ENCODE data around the gene FAM171A1.

The FAM171A1 gene

DNA sequence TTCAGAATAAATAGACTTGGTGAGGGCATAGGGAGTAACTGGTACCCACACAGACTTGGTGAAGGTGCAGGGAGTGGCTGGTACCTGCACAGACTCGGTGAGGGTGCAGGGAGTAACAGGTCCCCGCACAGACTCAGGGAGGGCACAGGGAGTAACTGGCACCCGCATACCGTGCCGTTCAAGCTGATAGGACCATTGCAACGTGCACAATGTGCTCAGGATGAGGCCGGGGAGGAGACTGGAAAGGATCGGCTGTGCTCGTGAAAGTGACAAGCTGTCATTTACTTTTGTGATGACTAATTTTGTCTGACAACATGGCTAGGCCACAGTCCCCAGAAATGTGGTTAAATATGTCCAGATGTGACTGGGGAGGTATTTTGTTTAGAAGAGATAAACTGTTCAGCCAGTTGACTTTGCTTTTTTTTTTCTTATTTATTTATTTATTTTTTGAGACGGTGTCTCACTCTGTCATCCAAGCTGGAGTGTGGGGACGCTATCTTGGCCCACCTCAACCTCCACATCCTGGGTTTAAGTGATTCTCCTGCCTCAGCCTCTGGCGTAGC is 126.4 kb downstream of the FAM171A1 start:
- DNase-seq (ENCODE audit: low read depth in 2 of 2), result no peak

DNA sequence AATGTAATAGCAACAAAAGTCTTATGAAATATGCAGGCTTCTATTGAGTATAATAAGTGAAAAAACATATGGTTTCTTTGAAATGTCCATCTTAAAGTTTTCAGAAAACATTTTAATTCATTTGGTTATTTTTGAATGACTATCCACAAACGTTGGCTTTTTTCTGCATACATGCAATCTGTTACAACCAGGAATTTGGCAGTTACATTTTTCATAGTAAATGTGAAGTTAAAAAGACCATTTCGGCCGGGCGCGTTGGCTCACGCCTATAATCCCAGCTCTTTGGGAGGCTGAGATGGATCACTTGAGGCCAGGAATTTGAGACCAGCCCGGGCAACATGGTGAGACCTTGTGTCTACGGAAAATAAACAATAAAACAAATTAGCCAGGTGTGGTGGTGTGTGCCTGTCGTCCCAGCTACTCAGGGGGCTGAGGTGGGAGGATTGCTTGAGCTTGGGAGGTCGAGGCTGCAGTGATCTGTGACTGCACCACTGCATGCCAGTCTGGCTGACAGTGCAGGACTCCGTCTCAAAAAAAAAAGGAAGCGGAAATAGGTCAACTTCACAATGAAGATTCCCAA is 128.7 kb downstream of the FAM171A1 start:
- DNase-seq (ENCODE audit: low read depth in 2 of 2), result no peak

DNA sequence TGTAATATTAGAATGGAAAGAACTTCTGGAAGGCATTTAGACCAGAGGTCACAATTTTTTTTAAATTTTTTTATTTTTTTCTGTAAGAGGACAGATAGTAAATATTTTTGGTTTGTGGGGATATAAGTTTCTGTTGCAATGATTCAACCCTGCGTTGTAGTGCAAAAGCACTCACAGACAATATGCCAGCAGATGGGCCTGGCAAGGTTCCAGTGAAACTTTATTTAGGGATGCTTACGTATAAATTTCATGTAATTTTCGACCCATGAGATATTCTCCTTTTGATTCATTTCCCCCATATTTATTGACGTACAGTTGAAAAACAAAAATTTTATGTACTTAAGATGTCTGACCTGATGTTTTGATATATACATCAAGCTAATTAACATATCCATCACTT is 129.8 kb downstream of the FAM171A1 start:
- no peak for DNase-seq (ENCODE audit: low read depth in 2 of 2)

DNA sequence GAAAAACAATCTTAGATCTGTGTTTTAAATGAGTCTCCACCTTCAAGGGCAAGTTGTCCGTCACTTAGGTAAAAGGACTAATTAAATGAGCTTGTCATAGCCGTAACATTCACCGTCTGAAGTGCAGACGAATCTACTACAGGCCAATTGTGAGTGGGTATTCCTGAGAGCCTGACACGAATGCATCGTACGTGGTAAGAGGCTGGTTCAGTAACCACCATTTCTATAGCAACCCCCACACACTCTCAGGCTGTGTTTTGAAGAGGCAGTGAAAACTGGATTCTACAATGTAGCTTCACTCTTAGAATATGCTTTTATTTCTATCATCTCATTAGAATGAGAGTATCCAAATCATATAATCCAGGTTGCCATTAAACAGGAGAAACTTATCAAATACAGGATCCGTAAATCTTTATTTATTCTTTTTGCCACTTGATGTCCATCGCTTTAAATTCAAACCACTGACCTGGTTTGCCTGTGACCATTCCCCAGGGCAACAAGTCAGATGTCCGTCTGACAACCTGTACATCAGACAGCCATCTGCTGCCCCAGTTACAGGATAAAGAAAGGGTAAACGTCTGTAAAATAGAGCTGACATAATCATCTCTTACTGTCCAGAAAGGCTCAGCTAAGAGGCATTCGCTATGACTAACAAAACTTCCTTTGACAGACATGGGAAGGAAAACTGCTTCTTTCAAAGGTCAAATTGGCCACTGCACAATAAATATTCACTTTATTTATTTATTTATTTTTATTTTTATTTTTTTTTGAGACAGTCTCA is 132.3 kb downstream of the FAM171A1 start:
- DNase-seq (ENCODE audit: low read depth in 2 of 2), result no peak

DNA sequence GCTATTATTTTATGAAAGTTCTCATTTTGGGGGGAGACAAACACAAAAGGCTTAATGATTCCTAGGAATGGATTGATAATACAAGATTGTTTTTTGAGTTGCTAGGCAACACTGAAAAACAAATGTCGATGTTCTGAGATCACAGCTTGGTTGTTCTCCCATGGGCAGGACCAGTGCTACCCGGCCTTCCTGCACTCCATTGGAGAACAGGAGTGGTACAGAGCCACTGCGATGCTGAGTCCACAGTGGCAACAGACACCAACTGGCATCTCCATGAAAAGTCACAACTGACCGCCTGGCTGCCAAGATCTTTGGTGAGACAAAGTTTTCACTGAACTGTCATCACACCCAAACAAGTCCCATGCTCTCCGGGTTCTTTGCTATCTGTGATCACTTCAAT is 133.7 kb downstream of the FAM171A1 start:
- DNase-seq (ENCODE audit: low read depth in 2 of 2), result no peak

DNA sequence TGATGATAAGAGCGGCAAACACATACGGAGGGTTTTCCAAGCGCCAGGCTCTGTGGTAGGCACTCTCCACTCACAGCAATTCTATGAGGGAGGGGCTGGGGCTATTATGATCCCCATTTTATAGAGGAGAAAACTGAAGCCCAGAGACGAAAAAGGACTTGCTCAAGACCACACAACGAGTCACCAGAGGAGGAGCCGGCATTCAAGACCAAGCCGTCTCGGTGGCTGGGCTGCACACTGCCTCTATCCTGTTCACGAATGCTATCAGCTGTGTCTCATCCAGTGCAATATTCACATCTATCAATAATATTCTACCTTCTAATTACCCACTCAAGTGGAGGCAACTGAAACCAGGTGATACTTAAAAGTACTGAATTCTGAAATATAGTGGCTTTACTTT is 134.7 kb downstream of the FAM171A1 start:
- DNase-seq (ENCODE audit: low read depth in 2 of 2), result no peak

DNA sequence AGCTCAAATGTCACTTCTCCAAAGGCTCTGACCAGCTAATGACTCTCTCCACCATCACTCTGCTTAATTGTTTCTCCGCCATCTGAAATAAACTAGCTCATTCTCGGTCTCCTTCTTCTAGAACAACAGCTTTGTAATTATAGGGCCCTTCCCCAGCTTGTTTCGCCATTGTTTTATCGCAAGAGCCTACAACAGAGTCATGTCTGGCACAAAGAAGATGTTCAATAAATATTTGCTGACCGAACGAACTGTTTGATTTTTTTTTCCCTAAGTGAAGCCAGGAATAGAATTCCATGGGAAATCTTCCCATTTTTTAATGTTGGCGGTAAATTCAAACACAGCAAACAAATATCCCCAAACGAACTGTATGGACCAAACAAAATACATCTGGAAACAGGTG is 138.8 kb downstream of the FAM171A1 start:
- DNase-seq (ENCODE audit: low read depth in 2 of 2), result no peak

DNA sequence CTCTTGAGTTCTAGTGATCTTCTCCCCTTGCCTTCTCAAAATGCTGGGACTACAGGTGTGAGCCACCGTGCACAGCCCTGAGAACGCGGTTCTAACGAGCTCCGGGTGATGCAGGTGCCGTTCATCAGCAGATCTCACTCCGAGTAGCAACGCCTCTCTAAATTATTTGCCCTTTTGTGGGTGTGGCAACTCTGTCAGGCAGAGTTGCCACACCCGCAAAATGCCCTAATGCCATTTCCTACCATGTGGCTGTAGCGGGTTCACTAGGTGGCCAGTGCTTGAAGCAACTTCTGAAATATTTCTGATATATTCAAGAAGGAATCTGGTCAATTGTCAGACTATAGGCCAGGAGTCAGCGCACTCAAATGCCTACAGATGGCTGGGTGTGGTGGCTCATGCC is 139.7 kb downstream of the FAM171A1 start:
- no peak for DNase-seq (ENCODE audit: low read depth in 2 of 2)

DNA sequence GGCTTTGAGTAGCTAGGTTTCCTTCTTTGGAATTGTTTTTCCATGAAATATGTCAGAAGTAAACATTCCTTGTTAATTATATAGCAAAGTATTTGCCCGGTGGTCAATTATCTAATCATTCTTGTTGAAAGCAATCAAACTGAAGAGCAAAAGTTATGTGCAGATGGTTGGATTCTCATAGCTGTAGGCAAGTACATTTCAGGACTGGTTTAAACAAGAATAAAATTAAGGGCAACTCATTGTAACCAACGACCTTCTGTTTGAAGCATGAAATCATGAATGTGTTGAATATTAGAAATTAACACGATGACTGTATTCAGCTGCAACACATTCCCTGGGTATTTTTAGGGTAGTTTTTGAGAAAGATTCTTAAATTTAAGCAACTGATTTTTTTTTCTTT is 140.8 kb downstream of the FAM171A1 start:
- no peak for DNase-seq (ENCODE audit: low read depth in 2 of 2)

DNA sequence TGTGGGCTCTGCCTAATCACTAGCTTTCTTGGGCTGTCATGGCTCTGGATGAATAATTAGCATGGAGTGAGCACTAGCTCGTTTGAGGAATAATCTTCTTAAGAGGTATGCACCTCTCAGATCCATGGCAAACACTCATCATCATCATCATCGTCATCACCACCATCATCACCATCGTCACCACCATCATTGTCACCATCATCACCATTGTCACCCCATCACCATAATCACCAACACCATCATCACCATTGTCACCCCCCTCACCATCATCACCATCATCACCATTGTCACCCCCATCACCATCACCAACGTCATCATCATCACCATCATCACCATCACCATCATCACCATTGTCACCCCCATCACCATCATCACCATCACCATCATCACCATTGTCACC is 141.8 kb downstream of the FAM171A1 start:
- no peak for DNase-seq (ENCODE audit: low read depth in 2 of 2)

DNA sequence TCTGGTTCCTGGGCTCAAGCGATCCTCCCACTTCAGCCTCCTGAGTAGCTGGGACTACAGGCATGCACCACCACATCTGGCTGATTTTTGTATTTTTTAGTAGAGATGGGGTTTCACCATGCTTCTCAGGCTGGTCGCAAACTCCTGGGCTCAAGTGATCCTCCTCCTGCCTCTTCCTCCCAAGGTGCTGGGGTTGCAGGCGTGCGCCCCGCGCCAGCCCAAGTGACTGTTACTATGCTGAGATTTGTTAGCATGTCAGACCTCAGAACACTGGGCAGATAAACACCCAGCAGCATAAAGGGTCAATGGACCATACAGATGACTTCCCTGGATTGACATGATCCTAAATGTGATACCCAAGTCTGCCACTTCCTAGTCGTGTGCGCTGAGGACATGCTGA is 142.7 kb downstream of the FAM171A1 start:
- DNase-seq (ENCODE audit: low read depth in 2 of 2), result no peak

DNA sequence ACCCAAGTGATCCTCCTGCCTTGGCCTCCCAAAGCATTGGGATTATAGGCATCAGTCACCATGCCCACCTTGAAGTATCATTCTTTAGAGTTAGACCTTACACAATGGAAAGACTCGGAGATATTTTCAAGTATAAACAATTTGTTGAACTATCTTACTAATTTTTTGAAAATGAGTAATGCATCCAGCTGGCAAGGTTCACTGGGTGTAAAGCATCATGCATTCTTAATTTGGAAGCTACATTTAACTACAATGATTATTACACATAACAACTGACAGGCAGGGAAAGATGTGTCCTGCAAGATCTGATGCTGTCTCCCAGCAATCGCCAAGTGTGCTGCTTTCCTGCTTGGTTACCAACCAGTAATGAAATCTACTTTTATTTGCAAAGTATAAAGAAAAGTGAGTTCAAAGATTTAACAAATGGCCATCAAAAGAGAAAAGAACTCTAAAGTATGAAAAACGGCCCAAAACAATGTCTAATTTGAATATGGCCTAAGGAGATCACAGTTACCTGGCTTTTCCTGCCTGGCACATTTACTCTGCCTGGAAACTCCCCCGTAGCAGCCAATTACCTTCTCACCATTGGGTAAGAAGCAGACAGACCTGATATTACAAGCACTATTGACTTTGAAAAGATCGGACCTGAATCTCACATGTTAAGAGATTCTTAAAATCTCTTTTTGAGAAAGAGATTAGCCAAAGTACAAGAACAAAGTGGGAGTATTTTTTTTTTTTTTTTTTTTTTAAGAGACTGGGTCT is 143.3 kb downstream of the FAM171A1 start:
- no peak for DNase-seq (ENCODE audit: low read depth in 2 of 2)

DNA sequence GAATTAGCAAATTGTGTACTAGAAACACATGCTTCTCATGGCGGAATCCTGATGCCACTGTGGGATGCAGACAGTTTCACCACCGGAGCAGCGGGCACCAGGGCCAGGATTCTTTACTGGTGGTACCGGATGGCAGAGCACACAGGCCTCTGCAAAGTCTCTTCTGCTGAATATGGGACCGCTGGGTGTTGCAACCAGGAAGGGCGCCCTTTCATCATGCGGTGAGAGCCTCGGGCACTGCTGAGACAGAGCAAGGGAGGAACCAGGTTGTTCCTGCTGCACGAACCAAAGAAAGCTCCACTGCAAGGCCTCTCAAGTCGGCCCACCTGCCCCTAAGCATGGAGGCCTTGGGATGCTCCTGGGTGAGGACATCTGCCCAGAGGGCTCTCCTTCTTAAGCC is 145.6 kb downstream of the FAM171A1 start:
- no peak for DNase-seq (ENCODE audit: low read depth in 2 of 2)

DNA sequence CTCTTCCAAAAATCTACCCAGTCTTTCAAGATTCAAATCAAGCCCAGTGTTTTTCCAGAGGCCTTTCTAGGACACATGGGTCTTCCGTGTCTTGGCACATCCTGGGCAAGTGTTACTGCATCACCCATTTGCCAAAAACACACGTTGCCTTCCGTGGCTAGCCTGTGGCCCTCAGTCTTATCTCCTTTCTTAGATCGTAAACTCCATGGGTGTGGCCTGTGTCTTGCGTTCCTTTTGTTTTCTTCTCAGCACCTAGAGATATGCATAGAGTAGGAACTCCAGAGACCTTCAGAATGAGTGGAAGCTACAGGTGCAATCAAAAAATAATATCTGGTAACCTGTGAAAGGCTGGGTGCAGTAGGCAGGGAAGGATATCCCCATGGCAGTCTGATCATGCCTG is 146.1 kb downstream of the FAM171A1 start:
- DNase-seq (ENCODE audit: low read depth in 2 of 2), result no peak

DNA sequence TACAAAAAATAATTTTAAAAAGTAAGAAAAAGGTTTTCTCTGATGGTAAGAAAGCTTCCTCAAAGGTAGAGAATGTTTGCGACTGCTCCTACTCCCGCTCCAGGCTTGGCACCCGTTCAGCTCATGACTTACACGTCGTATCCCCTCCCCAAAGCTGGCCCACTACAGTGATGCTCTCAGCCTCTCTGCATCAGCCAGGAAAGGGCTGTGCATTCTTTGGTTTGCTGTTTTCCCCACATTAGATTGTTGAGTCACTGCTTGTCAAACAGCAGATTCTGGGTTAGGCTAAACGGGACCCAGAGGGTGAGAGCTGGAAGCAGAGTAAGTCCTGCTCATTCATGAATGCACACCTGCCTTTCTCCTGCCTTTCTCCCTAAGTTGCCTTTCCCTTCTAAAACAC is 147.9 kb downstream of the FAM171A1 start:
- DNase-seq (ENCODE audit: low read depth in 2 of 2), result no peak

DNA sequence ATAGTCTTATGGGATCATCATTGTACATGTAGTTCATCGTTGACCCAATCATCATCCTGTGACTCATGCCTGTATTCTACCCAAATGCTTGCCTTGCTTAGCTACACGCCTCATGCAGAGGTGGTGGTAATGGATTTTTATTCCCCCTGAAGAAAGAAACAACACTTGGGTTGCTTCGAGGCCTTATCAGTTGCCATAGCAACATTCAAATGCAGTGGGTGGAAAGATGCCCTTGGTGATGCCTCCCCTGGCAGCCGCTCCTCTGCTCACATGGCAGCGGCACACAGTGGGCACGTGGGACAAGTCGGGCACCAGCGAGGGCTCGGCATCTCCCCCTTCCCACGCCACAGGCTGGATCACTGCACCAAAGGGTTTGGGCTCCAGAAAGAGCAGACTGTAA is 148.6 kb downstream of the FAM171A1 start:
- DNase-seq (ENCODE audit: low read depth in 2 of 2), result no peak

DNA sequence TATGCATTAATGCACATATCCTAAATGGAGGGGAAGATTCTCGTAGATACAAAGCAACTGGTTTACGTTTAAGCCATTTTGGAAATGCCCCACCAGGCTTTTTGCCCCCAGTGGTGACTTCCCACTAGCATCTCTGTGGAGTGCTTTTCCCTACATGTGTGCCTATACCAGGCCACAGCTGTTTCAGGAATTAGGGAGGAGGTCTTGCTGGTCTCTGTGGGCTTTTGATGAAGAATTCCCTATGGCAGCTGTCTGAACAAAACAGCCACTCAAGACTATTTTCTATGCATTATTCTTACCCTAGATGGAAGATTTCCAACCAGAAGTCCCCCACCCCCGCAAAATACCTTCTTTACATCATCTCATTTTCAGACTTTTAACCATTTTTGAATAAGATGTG is 150.6 kb downstream of the FAM171A1 start:
- DNase-seq (ENCODE audit: low read depth in 2 of 2), result no peak

DNA sequence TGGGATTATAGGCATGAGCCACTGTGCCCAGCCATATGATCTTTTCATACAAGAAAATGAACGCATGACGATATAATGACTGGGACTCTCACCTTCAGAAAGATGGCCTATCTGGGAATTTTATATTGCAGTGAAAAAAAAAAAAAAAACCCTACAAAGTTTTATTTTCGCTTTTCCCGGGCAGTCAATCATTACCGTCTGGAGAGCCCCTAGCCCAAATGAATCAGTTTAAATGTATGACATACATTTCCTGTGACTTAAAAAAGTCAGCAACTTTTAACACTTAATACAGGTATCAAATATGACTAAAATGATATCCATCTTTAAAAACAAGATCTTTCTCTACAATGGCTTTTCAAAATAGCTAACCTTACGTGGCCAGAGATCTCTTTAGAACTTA is 154.4 kb downstream of the FAM171A1 start:
- no peak for DNase-seq (ENCODE audit: low read depth in 2 of 2)

DNA sequence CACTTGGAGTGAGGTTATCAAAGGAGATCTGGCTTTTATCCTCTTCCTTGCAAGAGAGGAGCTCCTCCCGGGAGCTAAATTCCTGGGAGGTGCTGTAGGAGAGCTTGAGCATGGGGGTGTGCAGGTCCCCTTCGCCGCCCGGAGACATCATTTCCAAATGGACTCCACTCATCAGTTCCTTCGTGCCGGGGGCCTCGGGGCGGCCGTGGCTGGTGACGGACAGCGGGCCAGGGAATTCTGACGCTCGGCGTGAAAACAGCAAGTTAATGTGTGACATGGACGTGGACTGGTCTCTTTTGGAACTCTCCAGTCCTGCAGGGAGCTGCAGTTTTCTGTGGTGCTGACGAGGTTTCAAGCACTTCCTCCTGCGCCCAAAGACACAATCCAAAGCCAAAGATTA is 156.9 kb downstream of the FAM171A1 start:
- no peak for DNase-seq (ENCODE audit: low read depth in 2 of 2)

DNA sequence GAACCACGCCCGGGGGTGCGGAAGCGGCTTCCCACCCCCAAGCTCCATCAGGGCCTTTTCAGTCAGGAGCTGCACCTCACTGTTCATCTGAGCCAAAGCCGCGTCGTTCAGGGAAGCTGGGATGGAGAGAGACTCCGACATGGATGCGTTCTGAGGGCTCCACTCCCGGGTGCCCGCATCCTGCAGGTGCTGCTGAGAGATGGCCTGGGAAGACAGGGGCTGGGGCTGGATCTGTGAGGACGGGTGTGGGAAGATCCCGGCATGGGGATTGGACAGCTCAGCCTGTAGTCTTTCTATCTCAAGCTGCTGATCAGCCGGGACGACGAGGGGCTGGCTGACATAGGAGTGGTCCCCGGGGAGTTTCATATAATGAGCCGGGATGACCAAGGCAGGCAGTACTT is 157.6 kb downstream of the FAM171A1 start:
- DNase-seq (ENCODE audit: low read depth in 2 of 2), result no peak

DNA sequence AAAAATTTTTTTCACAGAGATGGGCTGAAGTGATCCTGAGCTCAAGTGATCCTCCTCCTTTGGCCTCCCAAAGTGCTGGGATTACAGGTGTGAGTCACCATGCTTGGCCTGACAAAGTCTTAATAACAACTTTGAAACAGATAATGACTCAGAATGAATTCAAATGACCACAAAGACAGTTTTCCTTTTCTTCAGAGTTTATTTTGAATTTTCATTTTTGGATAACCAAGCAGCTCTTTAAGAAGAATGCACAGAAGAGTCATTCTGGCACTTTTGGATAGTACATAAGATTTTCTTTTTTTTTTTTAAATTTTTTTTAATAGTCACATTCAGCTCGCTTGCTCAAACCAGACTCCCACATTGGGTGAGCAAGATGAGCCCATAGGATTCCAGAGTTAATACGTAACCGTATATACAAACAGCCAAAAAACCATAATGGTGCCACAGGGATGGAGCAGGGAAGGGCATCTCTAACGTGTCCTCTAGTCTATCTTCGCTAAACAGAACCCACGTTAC is 159.6 kb downstream of the FAM171A1 start:
- no peak for DNase-seq (ENCODE audit: low read depth in 2 of 2)

DNA sequence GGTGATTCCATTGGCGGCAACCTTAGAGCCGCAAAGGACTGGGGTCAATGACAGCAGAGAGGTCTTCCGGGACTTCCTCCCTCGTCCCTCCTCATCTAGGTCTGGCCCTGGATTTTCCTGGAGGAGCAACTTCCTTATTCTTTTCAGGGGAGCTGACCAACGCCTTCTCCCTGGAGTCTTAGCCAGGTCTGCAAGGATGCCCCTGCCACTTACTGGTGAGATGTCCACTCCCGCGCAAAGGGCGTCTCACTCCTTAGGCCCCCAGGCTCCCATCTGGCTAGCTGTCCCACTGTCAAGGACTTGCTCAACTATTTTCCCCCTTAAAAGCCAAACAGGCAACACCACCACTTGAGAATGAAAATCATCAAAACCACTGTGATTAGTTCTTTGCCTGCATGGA is 160.6 kb downstream of the FAM171A1 start:
- DNase-seq (ENCODE audit: low read depth in 2 of 2), result no peak

Measured in stimulated activated CD8-positive, alpha-beta memory T cell treated with anti-CD3 and anti-CD28 coated beads, Interleukin-7, amount 100 ng/mL, for 4 hours (primary cell).